SU-DHL-6 (cell line): ENCODE measurements around the gene ANKLE1.

Experiments used
- H2AFZ ChIP-seq: fragments of 200-600 bp; sonication (generic); 2 replicates; pipeline ENCODE4 v1.6.1; 2014; ENCODE audit warnings: low read depth, mild to moderate bottlenecking, moderate library complexity, mixed read lengths, antibody characterized with exemption, low read length; ENCODE audit not compliant: severe bottlenecking
- H3F3A ChIP-seq: fragments of 200-600 bp; shearing (Covaris generic); 2 replicates; pipeline ENCODE4 v1.6.0; 2016; ENCODE audit warnings: antibody characterized with exemption, mild to moderate bottlenecking; ENCODE audit not compliant: insufficient read depth
- H3K27ac ChIP-seq: fragments of 200-600 bp; sonication (generic); 2 replicates; pipeline ENCODE4 v1.5.1; 2016; ENCODE audit warnings: low read depth, mild to moderate bottlenecking, low read length, moderate library complexity, mixed read lengths
- H3K27me3 ChIP-seq: fragments of 200-600 bp; sonication (generic), shearing (Covaris generic); 2 replicates; pipeline ENCODE4 v1.6.0; 2014; ENCODE audit warnings: mild to moderate bottlenecking, low read length
- H3K36me3 ChIP-seq: fragments of 200-600 bp; sonication (generic); 2 replicates; pipeline ENCODE4 v1.6.1; 2014; ENCODE audit warnings: mild to moderate bottlenecking, low read length, mixed read lengths
- H3K4me2 ChIP-seq: fragments of 300-600, 200-600 bp; shearing (Covaris generic), sonication (generic); 2 replicates; pipeline ENCODE4 v1.6.0; 2014; ENCODE audit warnings: low read length, low read depth, mild to moderate bottlenecking; ENCODE audit not compliant: poor library complexity, severe bottlenecking
- H3K4me3 ChIP-seq: fragments of 200-600 bp; sonication (generic); 2 replicates; pipeline ENCODE4 v1.5.1; 2014; ENCODE audit warnings: antibody characterized with exemption, low read length, mild to moderate bottlenecking, mixed read lengths; ENCODE audit not compliant: insufficient read depth, poor library complexity, severe bottlenecking
- H3K79me2 ChIP-seq: fragments of 200-600 bp; sonication (generic); 2 replicates; pipeline ENCODE4 v1.6.1; 2014; ENCODE audit warnings: mild to moderate bottlenecking, low read length, moderate library complexity; ENCODE audit not compliant: insufficient read depth
- H3K9ac ChIP-seq: fragments of 200-600 bp; sonication (generic); 2 replicates; pipeline ENCODE4 v1.7.0; 2014; ENCODE audit warnings: mild to moderate bottlenecking, low read length
- H3K9me2 ChIP-seq: fragments of 200-600 bp; sonication (generic); replicated peaks from 2 replicates; pipeline ENCODE4 v1.6.1; 2014; ENCODE audit warnings: low read length; ENCODE audit not compliant: insufficient read depth
- H3K9me3 ChIP-seq: fragments of 200-600 bp; sonication (generic); 2 replicates; pipeline ENCODE4 v1.6.1; 2014; ENCODE audit warnings: low read length, mixed read lengths; ENCODE audit not compliant: insufficient read depth
- H4K20me1 ChIP-seq: fragments of 200-600 bp; sonication (generic); 2 replicates; pipeline ENCODE4 v1.6.1; 2014; ENCODE audit warnings: low read depth, mild to moderate bottlenecking, antibody characterized with exemption, low read length, moderate library complexity, mixed read lengths
- EZH2phosphoT487 ChIP-seq: fragments of 200-600 bp; sonication (generic), shearing (Covaris generic); conservative IDR thresholded peaks from 2 replicates; pipeline ENCODE4 v1.6.1; 2018; ENCODE audit warnings: mild to moderate bottlenecking, antibody characterized with exemption, low read length, moderate library complexity, mixed read lengths
- TF ChIP-seq, protein P1 (sequence below): fragments of 200-600 bp; sonication (generic); IDR thresholded peaks from one replicate; pipeline ENCODE4 v1.5.1; 2017; ENCODE audit warnings: antibody characterized with exemption, mild to moderate bottlenecking, low read length, moderate library complexity; ENCODE audit not compliant: insufficient read depth, poor library complexity, severe bottlenecking

Gene ANKLE1

GRCh38 chr19:17305216-17305516 is 23.5 kb downstream of the ANKLE1 start:
- no peaks in the 10 kb centered on the region for H3K9me3 ChIP-seq
- peak overlapping the region; percentile 47 for H3K4me2 ChIP-seq
- no peak overlapping the region for H3K4me3 ChIP-seq
- H3K36me3 ChIP-seq, result no peaks in the 10 kb centered on the region
- H2AFZ ChIP-seq, result no peak overlapping the region
- H3K79me2 ChIP-seq, result peaks cover 15% of the 10 kb centered on the region
- H4K20me1 ChIP-seq, result no peaks in the 10 kb centered on the region
- peaks cover 25% of the 10 kb centered on the region for H3F3A ChIP-seq
- H3K27me3 ChIP-seq, result no peaks in the 10 kb centered on the region
- TF ChIP-seq, protein P1, sequence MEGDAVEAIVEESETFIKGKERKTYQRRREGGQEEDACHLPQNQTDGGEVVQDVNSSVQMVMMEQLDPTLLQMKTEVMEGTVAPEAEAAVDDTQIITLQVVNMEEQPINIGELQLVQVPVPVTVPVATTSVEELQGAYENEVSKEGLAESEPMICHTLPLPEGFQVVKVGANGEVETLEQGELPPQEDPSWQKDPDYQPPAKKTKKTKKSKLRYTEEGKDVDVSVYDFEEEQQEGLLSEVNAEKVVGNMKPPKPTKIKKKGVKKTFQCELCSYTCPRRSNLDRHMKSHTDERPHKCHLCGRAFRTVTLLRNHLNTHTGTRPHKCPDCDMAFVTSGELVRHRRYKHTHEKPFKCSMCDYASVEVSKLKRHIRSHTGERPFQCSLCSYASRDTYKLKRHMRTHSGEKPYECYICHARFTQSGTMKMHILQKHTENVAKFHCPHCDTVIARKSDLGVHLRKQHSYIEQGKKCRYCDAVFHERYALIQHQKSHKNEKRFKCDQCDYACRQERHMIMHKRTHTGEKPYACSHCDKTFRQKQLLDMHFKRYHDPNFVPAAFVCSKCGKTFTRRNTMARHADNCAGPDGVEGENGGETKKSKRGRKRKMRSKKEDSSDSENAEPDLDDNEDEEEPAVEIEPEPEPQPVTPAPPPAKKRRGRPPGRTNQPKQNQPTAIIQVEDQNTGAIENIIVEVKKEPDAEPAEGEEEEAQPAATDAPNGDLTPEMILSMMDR, result no peak
- TF ChIP-seq EZH2phosphoT487, result no peak
- H3K9ac ChIP-seq, result no peak overlapping the region
- no peaks in the 10 kb centered on the region for H3K9me2 ChIP-seq
- H3K27ac ChIP-seq, result peak overlapping the region; percentile 46

GRCh38 chr19:17305517-17306284 is 24.0 kb downstream of the ANKLE1 start, which contains the start of gene MRPL34:
MRPL34 (plus strand) TSS chr19:17305872; CDS start chr19:17305893, 21 bp downstream.
- Histone ChIP-seq H3K9me2 (no peaks in the 10 kb centered on the region), H3K27me3 (no peaks in the 10 kb centered on the region), H3K27ac (peak within 1 kb of the TSS; percentile 87), H3K4me2 (peak within 1 kb of the TSS; percentile 100), H3K79me2 (peaks cover 21% of the 10 kb centered on the region), H3F3A (peaks cover 25% of the 10 kb centered on the region), H3K9ac (peak within 1 kb of the TSS; percentile 87), H3K36me3 (no peaks in the 10 kb centered on the region), H2AFZ (peak within 1 kb of the TSS; percentile 57), H4K20me1 (no peaks in the 10 kb centered on the region), H3K9me3 (no peaks in the 10 kb centered on the region), H3K4me3 (peak within 1 kb of the TSS; percentile 91)
- TF ChIP-seq EZH2phosphoT487, result no peak
- TF ChIP-seq, protein P1, result peak; percentile 58

- TF ChIP-seq EZH2phosphoT487, result no peak
- TF ChIP-seq, protein P1, result no peak
- Histone ChIP-seq H3K9ac (peak overlapping the region; percentile 87), H3K27ac (peak overlapping the region; percentile 87), H3K9me2 (no peaks in the 10 kb centered on the region), H4K20me1 (no peaks in the 10 kb centered on the region), H3K79me2 (peaks cover 27% of the 10 kb centered on the region), H3K4me3 (peak overlapping the region; percentile 91), H3K36me3 (no peaks in the 10 kb centered on the region), H2AFZ (peak overlapping the region; percentile 57), H3F3A (peaks cover 25% of the 10 kb centered on the region), H3K9me3 (no peaks in the 10 kb centered on the region), H3K4me2 (peak overlapping the region; percentile 100), H3K27me3 (no peaks in the 10 kb centered on the region)
These were observed 24.6 kb downstream of the ANKLE1 start for GRCh38 chr19:17306285-17306714.
